HL-60/S4 treated with retinoic acid at 250 ng/mL for 4 days and 3 days (cell line): ENCODE results near the gene OR7D2.

ENCODE experiments used
- in situ Hi-C: fragments of 300-500 bp; cut with MboI; formaldehyde crosslinking; loops from 2 replicates; pipeline ENCODE4 v1.7.0; 2022; ENCODE audit warnings: low sequenced_read_pairs

Gene OR7D2

GRCh38 chr19:9205501-9206113 lies 26.8 kb downstream of the OR7D2 start:
- in situ Hi-C loops = no loop called here

GRCh38 chr19:9219489-9219888 lies 40.7 kb downstream of the OR7D2 start, which contains the start of gene OR7D4:
Gene OR7D4 (minus strand): TSS chr19:9219589. CDS start chr19:9214837, 4,752 bp downstream.
- in situ Hi-C loops = no loop called here
